Measurements from ENCODE around the gene NELL1. TPM values are rescaled to one million over a fixed set of nuclear protein-coding genes. Genes with fewer than 3 reads are reported as not detected.

NELL1 gene
- total RNA-seq, 2 donors from 2014 or later: 0.09 to 0.11 TPM

- Mint-ChIP-seq H3K4me3 (no peak overlapping the region), H3K36me3 (ENCODE audit: low read depth) (no peaks in the 10 kb centered on the region), H3K27me3 (ENCODE audit: insufficient read depth) (peaks cover 42% of the 10 kb centered on the region), H3K4me1 (no peaks in the 10 kb centered on the region), H3K27ac (no peak overlapping the region), H3K9me3 (peaks cover 8% of the 10 kb centered on the region)
- peaks cover 5% of the 10 kb centered on the region for H3K9me3 ChIP-seq (ENCODE audit: control insufficient read depth, low read length)
- no peak for TF ChIP-seq CTCF (conservative IDR thresholded peaks at IDR 0.05)
- H3K9ac ChIP-seq (ENCODE audit: extremely low read depth, low read length, poor library complexity, severe bottlenecking): no peak overlapping the region
- H3K4me3 ChIP-seq (ENCODE audit: low read length): no peak overlapping the region
- no peak overlapping the region for H3K27ac ChIP-seq (ENCODE audit: low read depth, low read length)
- DNase-seq: no peak
- no peaks in the 10 kb centered on the region for H3K36me3 ChIP-seq (ENCODE audit: control insufficient read depth, insufficient read depth, low read length)
- H3K27me3 ChIP-seq (ENCODE audit: control insufficient read depth, insufficient read depth, low read length, poor library complexity, severe bottlenecking): peaks cover 97% of the 10 kb centered on the region
- H3K4me1 ChIP-seq (ENCODE audit: control insufficient read depth, insufficient read depth, low read length): no peaks in the 10 kb centered on the region
- 94 to 100% methylated on average over 1 of the region's 2 CpGs for WGBS, 2 experiments (ENCODE audit: insufficient coverage in 1 of 2, insufficient read length in 1 of 2)
Observed at GRCh38 chr11:21040630-21041029, 371.2 kb downstream of the NELL1 start.

DNA sequence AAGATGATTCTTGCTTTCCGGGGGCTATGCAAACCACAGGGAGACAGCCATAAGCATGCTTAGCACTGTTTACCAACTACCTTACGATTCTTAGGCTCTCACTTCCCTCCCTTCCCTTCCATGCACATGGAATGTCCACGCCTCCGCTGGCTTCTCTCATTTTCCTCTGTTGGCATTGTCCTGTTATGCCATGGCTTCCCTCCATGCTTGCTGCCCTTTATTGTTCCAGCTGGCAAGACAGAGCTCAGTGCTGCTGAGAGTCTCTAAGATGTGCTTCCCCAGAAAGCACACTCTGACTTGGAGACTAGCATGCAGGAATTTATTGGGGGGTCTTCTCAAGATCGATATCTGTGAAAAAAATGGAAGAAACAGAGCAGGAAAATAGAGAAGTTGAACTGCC is 379.2 kb downstream of the NELL1 start:
- no peak for DNase-seq
- Mint-ChIP-seq H3K27ac (no peak overlapping the region), H3K4me3 (no peak overlapping the region), H3K27me3 (ENCODE audit: insufficient read depth) (peaks cover 74% of the 10 kb centered on the region), H3K4me1 (peaks cover 6% of the 10 kb centered on the region), H3K36me3 (ENCODE audit: low read depth) (no peaks in the 10 kb centered on the region), H3K9me3 (no peaks in the 10 kb centered on the region)
- no peak for TF ChIP-seq CTCF (conservative IDR thresholded peaks at IDR 0.05)
- H3K4me1 ChIP-seq (ENCODE audit: control insufficient read depth, insufficient read depth, low read length): no peaks in the 10 kb centered on the region
- H3K27me3 ChIP-seq (ENCODE audit: control insufficient read depth, insufficient read depth, low read length, poor library complexity, severe bottlenecking): peaks cover 97% of the 10 kb centered on the region
- no peak overlapping the region for H3K4me3 ChIP-seq (ENCODE audit: low read length)
- H3K9me3 ChIP-seq (ENCODE audit: control insufficient read depth, low read length): peaks cover 6% of the 10 kb centered on the region
- WGBS, 2 experiments (ENCODE audit: insufficient coverage in 1 of 2, insufficient read length in 1 of 2): 84 to 88% methylated on average over 4 to 5 of the region's 5 CpGs
- no peaks in the 10 kb centered on the region for H3K36me3 ChIP-seq (ENCODE audit: control insufficient read depth, insufficient read depth, low read length)
- no peak overlapping the region for H3K27ac ChIP-seq (ENCODE audit: low read depth, low read length)
- no peak overlapping the region for H3K9ac ChIP-seq (ENCODE audit: extremely low read depth, low read length, poor library complexity, severe bottlenecking)

DNA sequence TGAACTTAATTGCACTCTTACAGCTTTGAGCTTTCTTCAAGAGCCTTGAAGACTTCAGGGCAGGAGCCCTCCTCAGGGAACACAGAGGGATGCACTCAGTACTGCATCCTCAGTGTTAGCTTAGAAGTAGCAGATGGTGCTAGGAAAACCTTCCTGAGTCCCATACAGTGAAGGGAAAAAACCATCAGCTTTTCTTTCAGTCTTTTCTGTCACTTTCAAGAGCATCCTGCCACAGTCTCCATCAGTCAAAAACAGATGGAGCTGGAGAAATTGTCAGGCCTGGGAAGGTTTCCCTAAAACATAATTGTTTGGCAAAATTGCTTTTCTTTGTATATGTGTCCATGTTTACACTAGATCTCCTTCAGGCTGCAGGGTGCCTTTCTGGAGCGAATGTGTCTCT is 384.1 kb downstream of the NELL1 start:
- H3K36me3 ChIP-seq (ENCODE audit: control insufficient read depth, insufficient read depth, low read length): no peaks in the 10 kb centered on the region
- WGBS, 2 experiments (ENCODE audit: insufficient coverage in 1 of 2, insufficient read length in 1 of 2): 80 to 95% methylated on average over 1 of the region's 1 CpG
- H3K27ac ChIP-seq (ENCODE audit: low read depth, low read length): no peak overlapping the region
- Mint-ChIP-seq H3K9me3 (no peaks in the 10 kb centered on the region), H3K36me3 (ENCODE audit: low read depth) (no peaks in the 10 kb centered on the region), H3K4me1 (peaks cover 3% of the 10 kb centered on the region), H3K27me3 (ENCODE audit: insufficient read depth) (peaks cover 73% of the 10 kb centered on the region), H3K4me3 (no peak overlapping the region), H3K27ac (no peak overlapping the region)
- DNase-seq: no peak
- TF ChIP-seq CTCF (conservative IDR thresholded peaks at IDR 0.05): no peak
- H3K9ac ChIP-seq (ENCODE audit: extremely low read depth, low read length, poor library complexity, severe bottlenecking): no peak overlapping the region
- peaks cover 84% of the 10 kb centered on the region for H3K27me3 ChIP-seq (ENCODE audit: control insufficient read depth, insufficient read depth, low read length, poor library complexity, severe bottlenecking)
- no peaks in the 10 kb centered on the region for H3K4me1 ChIP-seq (ENCODE audit: control insufficient read depth, insufficient read depth, low read length)
- no peak overlapping the region for H3K4me3 ChIP-seq (ENCODE audit: low read length)
- H3K9me3 ChIP-seq (ENCODE audit: control insufficient read depth, low read length): peaks cover 6% of the 10 kb centered on the region
